ENCODE results near the gene AKR1D1. TPM values are rescaled to one million over a fixed set of nuclear protein-coding genes. Genes with fewer than 3 reads are reported as not detected.
"Not testable (repeated sequence)": the region's sequence is repeated elsewhere in the genome, so short reads cannot be mapped to it uniquely, and the experiment has no call there.

AKR1D1 gene
- polyA plus RNA-seq, 2 donors, result not detected

GRCh38 chr7:138127996-138128395 is 51.7 kb downstream of the AKR1D1 start:
- H3K27ac ChIP-seq (ENCODE audit: low read depth in 2 of 2, low read length in 1 of 2), result no peak overlapping the region
- H3K9me3 ChIP-seq (ENCODE audit: control insufficient read depth in 2 of 2, insufficient read depth in 1 of 2, low read depth in 1 of 2, low read length in 1 of 2), result peaks cover 0 to 2% of the 10 kb centered on the region in 2 donors
- WGBS, 2 donors, result 30 to 40% methylated on average over 2 of the region's 2 CpGs
- no peaks in the 10 kb centered on the region for H3K4me1 ChIP-seq (ENCODE audit: control insufficient read depth in 2 of 2, insufficient read depth in 2 of 2, low read length in 1 of 2)
- H3K4me3 ChIP-seq (ENCODE audit: low read depth in 1 of 2, low read length in 2 of 2), result no peak overlapping the region
- no peaks in the 10 kb centered on the region for H3K36me3 ChIP-seq (ENCODE audit: control insufficient read depth in 2 of 2, insufficient read depth in 2 of 2, low read length in 1 of 2)
- no peaks in the 10 kb centered on the region for H3K27me3 ChIP-seq (ENCODE audit: control insufficient read depth in 1 of 2, insufficient read depth in 2 of 2, low read length in 2 of 2)

DNA sequence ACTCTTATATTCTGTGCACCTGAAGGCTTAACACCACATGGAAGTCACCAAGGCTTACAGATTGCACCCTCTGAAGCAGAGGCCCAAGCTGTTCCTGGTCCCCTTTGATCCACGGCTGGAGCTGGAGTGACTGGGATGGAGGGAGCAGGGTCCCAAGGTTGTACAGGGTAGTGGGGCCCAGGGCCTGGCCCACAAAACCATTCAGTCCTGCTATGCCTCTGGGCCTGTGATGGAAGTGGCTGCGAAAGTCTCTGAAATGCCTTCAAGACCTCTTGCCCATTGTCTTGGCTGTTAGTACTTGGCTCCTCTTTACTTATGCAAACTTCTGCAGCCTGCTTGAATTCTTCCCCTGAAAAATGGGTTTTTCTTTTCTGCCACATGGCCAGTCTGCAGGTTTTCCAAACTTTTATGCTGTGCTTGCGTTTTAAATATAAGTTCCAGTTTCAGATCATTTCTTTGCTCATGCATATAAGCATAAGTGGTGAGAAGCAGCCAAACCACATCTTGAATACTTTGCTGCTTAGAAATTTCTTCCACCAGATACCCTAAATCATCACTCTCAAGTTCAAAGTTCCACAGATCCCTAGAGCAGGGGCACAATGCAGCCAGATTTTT is 53.4 kb downstream of the AKR1D1 start:
- 96 to 98% methylated on average over 3 of the region's 3 CpGs for WGBS, 2 donors
- Histone ChIP-seq H3K27me3 (ENCODE audit: control insufficient read depth in 1 of 2, insufficient read depth in 2 of 2, low read length in 2 of 2) (no peaks in the 10 kb centered on the region), H3K4me3 (ENCODE audit: low read depth in 1 of 2, low read length in 2 of 2) (no peak overlapping the region), H3K27ac (ENCODE audit: low read depth in 2 of 2, low read length in 1 of 2) (no peak overlapping the region), H3K36me3 (ENCODE audit: control insufficient read depth in 2 of 2, insufficient read depth in 2 of 2, low read length in 1 of 2) (no peaks in the 10 kb centered on the region), H3K4me1 (ENCODE audit: control insufficient read depth in 2 of 2, insufficient read depth in 2 of 2, low read length in 1 of 2) (no peaks in the 10 kb centered on the region), H3K9me3 (ENCODE audit: control insufficient read depth in 2 of 2, insufficient read depth in 1 of 2, low read depth in 1 of 2, low read length in 1 of 2) (peaks cover 0 to 2% of the 10 kb centered on the region in 2 donors)

DNA sequence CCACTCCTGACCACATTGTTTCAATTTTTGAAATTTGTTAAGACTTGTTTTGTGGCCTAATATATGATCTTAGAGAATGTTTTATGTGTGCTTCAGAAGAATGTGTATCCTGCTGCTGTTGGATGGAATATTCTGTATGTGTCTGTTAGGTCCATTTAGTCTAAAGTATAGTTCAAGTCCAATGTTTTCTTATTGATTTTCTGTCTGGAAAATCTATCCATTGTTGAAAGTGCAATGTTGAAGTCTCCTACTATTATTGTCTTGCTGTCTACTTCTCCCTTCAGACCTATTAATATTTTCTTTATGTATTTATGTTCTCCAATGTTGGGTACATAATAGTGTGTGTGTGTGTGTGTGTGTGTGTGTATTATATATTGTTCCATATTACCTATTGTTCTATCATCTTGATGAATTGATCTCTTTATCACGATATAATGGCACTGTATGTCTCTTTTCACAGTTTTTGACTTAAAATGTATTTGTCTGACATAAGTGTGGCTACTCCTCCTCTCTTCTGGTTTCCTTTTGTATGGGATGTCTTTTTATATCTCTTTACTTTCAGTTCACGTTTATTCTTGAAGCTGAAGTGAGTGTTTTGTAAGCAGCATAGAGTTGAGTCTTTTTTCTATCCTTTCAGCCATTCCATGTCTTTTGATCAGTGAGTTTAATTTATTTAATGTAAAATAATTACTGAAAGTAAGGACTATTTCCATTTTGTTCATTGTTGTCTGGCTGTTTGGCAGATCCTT is 61.3 kb downstream of the AKR1D1 start:
- Histone ChIP-seq H3K4me3 (ENCODE audit: low read depth in 1 of 2, low read length in 2 of 2) (no peak overlapping the region), H3K9me3 (ENCODE audit: control insufficient read depth in 2 of 2, insufficient read depth in 1 of 2, low read depth in 1 of 2, low read length in 1 of 2) (no peaks in the 10 kb centered on the region), H3K4me1 (ENCODE audit: control insufficient read depth in 2 of 2, insufficient read depth in 2 of 2, low read length in 1 of 2) (no peaks in the 10 kb centered on the region), H3K27ac (ENCODE audit: low read depth in 2 of 2, low read length in 1 of 2) (no peak overlapping the region), H3K36me3 (ENCODE audit: control insufficient read depth in 2 of 2, insufficient read depth in 2 of 2, low read length in 1 of 2) (no peaks in the 10 kb centered on the region), H3K27me3 (ENCODE audit: control insufficient read depth in 1 of 2, insufficient read depth in 2 of 2, low read length in 2 of 2) (no peaks in the 10 kb centered on the region)
- 62 to 72% methylated on average over 2 of the region's 2 CpGs for WGBS, 2 donors

DNA sequence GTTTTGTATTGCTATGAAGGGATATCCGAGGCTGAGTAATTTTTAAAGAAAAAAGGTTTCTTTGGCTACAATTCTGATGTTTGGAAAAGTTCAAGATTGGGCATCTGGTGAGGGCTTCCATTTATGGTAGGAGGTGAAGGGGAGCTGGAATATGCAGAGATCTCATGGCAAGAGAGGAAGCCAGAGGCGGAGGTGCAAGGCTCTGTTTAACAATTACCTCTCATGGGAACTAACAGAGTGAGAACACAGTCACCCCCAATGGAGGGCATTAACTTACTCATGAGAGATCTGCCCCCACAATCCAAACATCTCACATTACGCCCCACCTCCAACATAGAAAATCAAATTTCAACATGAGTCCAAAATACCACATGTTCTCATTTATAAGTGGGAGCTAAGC is 62.0 kb downstream of the AKR1D1 start:
- Histone ChIP-seq H3K4me1 (ENCODE audit: control insufficient read depth in 2 of 2, insufficient read depth in 2 of 2, low read length in 1 of 2) (no peaks in the 10 kb centered on the region), H3K9me3 (ENCODE audit: control insufficient read depth in 2 of 2, insufficient read depth in 1 of 2, low read depth in 1 of 2, low read length in 1 of 2) (no peaks in the 10 kb centered on the region), H3K36me3 (ENCODE audit: control insufficient read depth in 2 of 2, insufficient read depth in 2 of 2, low read length in 1 of 2) (no peaks in the 10 kb centered on the region), H3K27me3 (ENCODE audit: control insufficient read depth in 1 of 2, insufficient read depth in 2 of 2, low read length in 2 of 2) (no peaks in the 10 kb centered on the region), H3K27ac (ENCODE audit: low read depth in 2 of 2, low read length in 1 of 2) (no peak overlapping the region), H3K4me3 (ENCODE audit: low read depth in 1 of 2, low read length in 2 of 2) (no peak overlapping the region)
- 48 to 68% methylated on average over 3 of the region's 3 CpGs for WGBS, 2 donors

DNA sequence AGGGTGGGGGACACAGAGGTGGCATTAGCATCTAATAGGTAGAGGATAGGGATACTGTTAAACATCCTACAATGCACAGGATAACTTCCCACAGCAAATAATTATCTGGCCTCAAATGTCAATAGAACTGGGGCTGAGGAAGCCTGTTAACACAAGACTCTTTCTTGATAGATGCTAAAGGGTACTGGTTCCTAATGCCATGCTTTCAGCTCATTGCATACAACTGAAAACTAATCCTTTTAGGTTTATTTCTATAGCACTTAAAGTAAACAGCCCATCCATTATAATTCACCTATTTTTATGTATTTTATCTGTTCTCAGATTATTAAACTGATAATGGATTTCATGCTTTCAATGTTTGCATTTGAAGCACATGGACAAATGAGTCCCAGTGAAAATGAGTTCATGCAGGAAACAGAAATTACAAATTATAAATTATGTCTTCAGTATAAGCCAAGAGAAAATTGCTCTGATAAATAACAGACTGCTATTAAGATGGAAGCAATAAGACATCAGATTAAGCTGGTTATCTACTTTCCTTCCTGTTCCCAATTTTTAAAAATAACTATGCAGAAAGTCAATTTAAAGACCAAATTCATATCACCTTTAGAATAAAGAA is 66.4 kb downstream of the AKR1D1 start:
- Histone ChIP-seq H3K27ac (ENCODE audit: low read depth in 2 of 2, low read length in 1 of 2) (no peak overlapping the region), H3K4me3 (ENCODE audit: low read depth in 1 of 2, low read length in 2 of 2) (no peak overlapping the region), H3K4me1 (ENCODE audit: control insufficient read depth in 2 of 2, insufficient read depth in 2 of 2, low read length in 1 of 2) (no peaks in the 10 kb centered on the region), H3K9me3 (ENCODE audit: control insufficient read depth in 2 of 2, insufficient read depth in 1 of 2, low read depth in 1 of 2, low read length in 1 of 2) (no peaks in the 10 kb centered on the region), H3K36me3 (ENCODE audit: control insufficient read depth in 2 of 2, insufficient read depth in 2 of 2, low read length in 1 of 2) (no peaks in the 10 kb centered on the region), H3K27me3 (ENCODE audit: control insufficient read depth in 1 of 2, insufficient read depth in 2 of 2, low read length in 2 of 2) (no peaks in the 10 kb centered on the region)

DNA sequence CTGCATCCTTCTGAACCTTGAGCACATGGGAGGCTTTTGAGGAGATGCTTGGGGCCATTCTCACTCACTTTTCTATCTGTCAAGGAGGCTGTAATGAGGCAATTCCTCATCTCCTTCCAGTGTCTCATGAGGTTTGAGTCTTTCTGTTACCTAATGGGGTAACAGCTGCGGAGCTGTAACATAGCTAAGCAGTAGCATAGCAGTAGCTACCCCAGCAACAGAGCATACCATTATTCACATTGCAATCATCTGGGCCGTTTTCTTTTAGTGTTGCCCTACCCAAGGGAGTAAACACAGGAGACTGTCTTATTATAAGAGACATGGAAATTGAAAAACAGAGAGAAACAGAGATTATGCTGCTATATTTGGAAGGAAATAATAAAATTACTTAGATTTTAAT is 68.7 kb downstream of the AKR1D1 start:
- no peak overlapping the region for H3K4me3 ChIP-seq (ENCODE audit: low read depth in 1 of 2, low read length in 2 of 2)

DNA sequence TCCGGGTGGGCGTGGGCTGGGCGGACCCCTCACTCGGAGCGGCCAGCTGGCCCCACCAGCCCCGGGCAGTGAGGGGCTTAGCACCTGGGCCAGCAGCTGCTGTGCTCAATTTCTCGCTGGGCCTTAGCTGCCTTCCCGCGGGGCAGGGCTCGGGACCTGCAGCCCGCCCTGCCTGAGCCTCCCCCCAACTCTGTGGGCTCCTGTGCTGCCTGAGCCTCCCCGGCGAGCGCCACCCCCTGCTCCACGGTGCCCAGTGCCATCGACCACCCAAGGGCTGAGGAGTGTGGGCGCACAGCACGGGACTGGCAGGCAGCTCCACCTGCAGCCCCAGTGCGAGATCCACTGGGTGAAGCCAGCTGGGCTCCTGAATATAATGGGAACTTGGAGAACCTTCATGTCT is 70.0 kb downstream of the AKR1D1 start:
- H3K4me1 ChIP-seq (ENCODE audit: control insufficient read depth in 2 of 2, insufficient read depth in 2 of 2, low read length in 1 of 2); H3K27me3 ChIP-seq (ENCODE audit: control insufficient read depth in 1 of 2, insufficient read depth in 2 of 2, low read length in 2 of 2); H3K4me3 ChIP-seq (ENCODE audit: low read depth in 1 of 2, low read length in 2 of 2); H3K27ac ChIP-seq (ENCODE audit: low read depth in 2 of 2, low read length in 1 of 2); H3K9me3 ChIP-seq (ENCODE audit: control insufficient read depth in 2 of 2, insufficient read depth in 1 of 2, low read depth in 1 of 2, low read length in 1 of 2); H3K36me3 ChIP-seq (ENCODE audit: control insufficient read depth in 2 of 2, insufficient read depth in 2 of 2, low read length in 1 of 2): not testable (repeated sequence)
- WGBS, 2 donors, result 90 to 92% methylated on average over 19 of the region's 19 CpGs

More for the DNA sequence above, 68.7 kb downstream of the AKR1D1 start:
- 76% methylated on average over 2 of the region's 2 CpGs for WGBS, 2 donors
- no peaks in the 10 kb centered on the region for H3K9me3 ChIP-seq (ENCODE audit: control insufficient read depth in 2 of 2, insufficient read depth in 1 of 2, low read depth in 1 of 2, low read length in 1 of 2)
- H3K4me1 ChIP-seq (ENCODE audit: control insufficient read depth in 2 of 2, insufficient read depth in 2 of 2, low read length in 1 of 2), result no peaks in the 10 kb centered on the region
- H3K36me3 ChIP-seq (ENCODE audit: control insufficient read depth in 2 of 2, insufficient read depth in 2 of 2, low read length in 1 of 2), result no peaks in the 10 kb centered on the region
- H3K27ac ChIP-seq (ENCODE audit: low read depth in 2 of 2, low read length in 1 of 2), result no peak overlapping the region
- no peaks in the 10 kb centered on the region for H3K27me3 ChIP-seq (ENCODE audit: control insufficient read depth in 1 of 2, insufficient read depth in 2 of 2, low read length in 2 of 2)

- not testable (repeated sequence) for H3K27me3 ChIP-seq (ENCODE audit: control insufficient read depth in 1 of 2, insufficient read depth in 2 of 2, low read length in 2 of 2); H3K36me3 ChIP-seq (ENCODE audit: control insufficient read depth in 2 of 2, insufficient read depth in 2 of 2, low read length in 1 of 2); H3K4me1 ChIP-seq (ENCODE audit: control insufficient read depth in 2 of 2, insufficient read depth in 2 of 2, low read length in 1 of 2); H3K4me3 ChIP-seq (ENCODE audit: low read depth in 1 of 2, low read length in 2 of 2); H3K27ac ChIP-seq (ENCODE audit: low read depth in 2 of 2, low read length in 1 of 2); H3K9me3 ChIP-seq (ENCODE audit: control insufficient read depth in 2 of 2, insufficient read depth in 1 of 2, low read depth in 1 of 2, low read length in 1 of 2)
- WGBS, 2 donors, result 82 to 85% methylated on average over 32 of the region's 32 CpGs
Observed at GRCh38 chr7:138146757-138147734, 70.8 kb downstream of the AKR1D1 start.
